Kidney (tissue), 14 donors: ENCODE results near the gene DNAH17. TPM values are rescaled to one million over a fixed set of nuclear protein-coding genes. Genes with fewer than 3 reads are reported as not detected.
A peak's percentile ranks its signal among the peaks of the same experiment; 100 is the strongest.

ENCODE experiments used
- DNase-seq, 5 donors: peaks; one replicate each; pipeline ENCODE4 v3.0.0-alpha.2; 2013 to 2020
- FAIRE-seq: peaks from 2 replicates; lab custom pipeline; 2012; peaks lifted over from hg19 to GRCh38; lab: Jason Lieb, UNC
- H3K27ac ChIP-seq, 2 donors: one replicate each; pipeline ENCODE4 v1.7.0; 2013; ENCODE audit warnings: low read depth in 2 of 2, low read length in 2 of 2, inconsistent platforms in 1 of 2
- H3K27me3 ChIP-seq: one replicate; pipeline ENCODE4 v1.7.1; 2013; ENCODE audit warnings: low read length, inconsistent platforms; ENCODE audit not compliant: control insufficient read depth, insufficient read depth
- H3K36me3 ChIP-seq, 3 donors: one replicate each; pipeline versions ENCODE4 v1.7.0 to v1.7.1; 2013; ENCODE audit warnings: low read length in 3 of 3, control low read depth in 1 of 3, inconsistent platforms in 1 of 3; ENCODE audit not compliant: insufficient read depth in 3 of 3, control insufficient read depth in 2 of 3
- H3K4me1 ChIP-seq, 3 donors: one replicate each; pipeline versions ENCODE4 v1.7.0 to v1.7.1; 2013; ENCODE audit warnings: low read length in 3 of 3, inconsistent platforms in 1 of 3, low read depth in 1 of 3; ENCODE audit not compliant: control insufficient read depth in 2 of 3, insufficient read depth in 2 of 3
- H3K4me3 ChIP-seq, 3 donors: one replicate each; pipeline versions ENCODE4 v1.7.0 to v1.8.1; 2013; ENCODE audit warnings: low read length in 3 of 3, control low read depth in 1 of 3, inconsistent platforms in 1 of 3
- H3K9ac ChIP-seq, 3 donors: one replicate each; pipeline versions ENCODE4 v1.7.0 to v1.7.1; 2013; ENCODE audit warnings: low read length in 3 of 3, control low read depth in 1 of 3, inconsistent platforms in 1 of 3
- H3K9me3 ChIP-seq, 3 donors: one replicate each; pipeline versions ENCODE4 v1.7.0 to v1.7.1; 2013; ENCODE audit warnings: low read length in 3 of 3, control low read depth in 1 of 3, inconsistent platforms in 1 of 3; ENCODE audit not compliant: control insufficient read depth in 2 of 3, insufficient read depth in 1 of 3
- intact Hi-C: fragments of 100-400 bp; cut with DNase I; formaldehyde crosslinking; loops from one replicate; pipeline ENCODE4 v1.11.1; 2022
- polyA plus RNA-seq: library from polyadenylated mRNA; stranded (reverse); fragments of 350-450 nt; fragmentation: Illumina TruSeq; extraction: RNeasy Lipid Tissue Mini Kit (QIAGEN cat#74804); gene quantifications from one replicate; pipeline ENCODE4 v1.2.3, GENCODE V29; 2014; ENCODE audit warnings: low read depth, low replicate concordance; ENCODE audit not compliant: insufficient read depth
- total RNA-seq: library from RNA; stranded (reverse); fragmentation: NEBNext Ultra II Directional; extraction: Animal tissue kit (Norgen Biotek cat#: 25700); gene quantifications from one replicate; pipeline ENCODE4 v1.2.1, GENCODE V29; 2021
- TF ChIP-seq, protein P1 (sequence below): IDR thresholded peaks from 3 replicates; pipeline ENCODE4 v1.5.1; 2012; ENCODE audit warnings: mild to moderate bottlenecking, moderate library complexity, borderline replicate concordance; ENCODE audit not compliant: insufficient read depth; ENCODE audit errors: extremely low read depth
- donor health status: control.
- donor health status: control.
- donor health status: control.
- donor health status: control.
- donor health status: control.
- donor health status: DM: yes; HTN: yes; CAD: no.
- donor health status: Normal renal cell carcinoma (clear cell type).

DNAH17 gene
- total and polyA plus RNA-seq, 2 donors from 2014 or later = 0.09 to 0.17 TPM

GRCh38 chr17:78532922-78533640 is 44.1 kb downstream of the DNAH17 start:
- TF ChIP-seq, protein P1, sequence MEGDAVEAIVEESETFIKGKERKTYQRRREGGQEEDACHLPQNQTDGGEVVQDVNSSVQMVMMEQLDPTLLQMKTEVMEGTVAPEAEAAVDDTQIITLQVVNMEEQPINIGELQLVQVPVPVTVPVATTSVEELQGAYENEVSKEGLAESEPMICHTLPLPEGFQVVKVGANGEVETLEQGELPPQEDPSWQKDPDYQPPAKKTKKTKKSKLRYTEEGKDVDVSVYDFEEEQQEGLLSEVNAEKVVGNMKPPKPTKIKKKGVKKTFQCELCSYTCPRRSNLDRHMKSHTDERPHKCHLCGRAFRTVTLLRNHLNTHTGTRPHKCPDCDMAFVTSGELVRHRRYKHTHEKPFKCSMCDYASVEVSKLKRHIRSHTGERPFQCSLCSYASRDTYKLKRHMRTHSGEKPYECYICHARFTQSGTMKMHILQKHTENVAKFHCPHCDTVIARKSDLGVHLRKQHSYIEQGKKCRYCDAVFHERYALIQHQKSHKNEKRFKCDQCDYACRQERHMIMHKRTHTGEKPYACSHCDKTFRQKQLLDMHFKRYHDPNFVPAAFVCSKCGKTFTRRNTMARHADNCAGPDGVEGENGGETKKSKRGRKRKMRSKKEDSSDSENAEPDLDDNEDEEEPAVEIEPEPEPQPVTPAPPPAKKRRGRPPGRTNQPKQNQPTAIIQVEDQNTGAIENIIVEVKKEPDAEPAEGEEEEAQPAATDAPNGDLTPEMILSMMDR = no peak
- H3K27ac ChIP-seq = no peak overlapping the region
- no peak overlapping the region for H3K4me3 ChIP-seq
- H3K9me3 ChIP-seq = no peaks in the 10 kb centered on the region
- peak in 1 of 5 donors; percentile 39 for DNase-seq
- no peaks in the 10 kb centered on the region for H3K4me1 ChIP-seq
- FAIRE-seq = no peak
- no peak overlapping the region for H3K9ac ChIP-seq
- no peaks in the 10 kb centered on the region for H3K36me3 ChIP-seq
- H3K27me3 ChIP-seq = no peaks in the 10 kb centered on the region
- intact Hi-C loops = no loop called here

DNA sequence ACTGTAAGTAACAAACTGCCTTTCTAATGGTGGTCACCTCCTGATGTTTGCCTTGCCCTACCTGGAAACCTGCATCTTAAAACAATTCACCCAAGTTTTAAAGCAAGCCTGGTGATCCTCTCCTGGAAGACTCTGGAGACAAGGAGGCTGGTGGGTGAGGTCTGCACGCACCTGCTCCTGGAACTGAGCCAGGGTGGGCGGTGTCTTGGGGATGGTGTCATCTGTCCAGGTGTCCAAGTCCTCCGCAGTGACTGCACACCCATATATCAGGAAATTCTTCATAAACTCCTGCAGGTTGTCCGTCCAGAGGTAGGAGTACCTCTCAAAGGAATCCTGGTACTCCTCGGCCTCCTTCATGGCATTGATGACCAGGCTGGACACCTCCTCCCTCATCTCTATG is 44.9 kb downstream of the DNAH17 start:
- intact Hi-C loops = no loop called here
- Histone ChIP-seq H3K4me3 (no peak overlapping the region), H3K4me1 (no peaks in the 10 kb centered on the region), H3K27ac (no peak overlapping the region), H3K9ac (no peak overlapping the region), H3K36me3 (no peaks in the 10 kb centered on the region), H3K9me3 (no peaks in the 10 kb centered on the region), H3K27me3 (no peaks in the 10 kb centered on the region)
- DNase-seq (peak in 1 of 5 donors; percentile 37), FAIRE-seq (no peak)
- TF ChIP-seq, protein P1 = no peak

DNA sequence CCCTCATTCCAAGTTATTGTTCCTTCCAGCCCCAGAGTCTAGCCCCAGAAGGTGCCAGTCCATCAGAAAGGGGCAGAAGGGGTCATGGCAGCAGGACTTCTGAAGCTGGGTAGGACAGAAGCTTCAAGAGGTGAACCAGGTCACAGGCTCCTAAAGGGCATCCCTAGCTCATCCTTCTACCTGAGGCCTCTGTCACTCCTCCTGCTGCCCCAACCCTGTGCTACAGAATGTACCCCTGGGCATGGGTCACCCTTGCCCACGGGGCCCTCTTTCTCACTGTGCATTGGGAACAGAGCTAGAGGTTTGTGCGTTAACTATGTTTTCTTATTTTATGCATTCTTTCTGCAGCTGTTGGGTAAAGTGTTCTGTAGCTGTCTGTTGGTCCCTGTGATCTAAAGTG is 46.5 kb downstream of the DNAH17 start:
- no peak for FAIRE-seq
- TF ChIP-seq, protein P1 = no peak
- intact Hi-C loops = no loop called here
- Histone ChIP-seq H3K27ac (no peak overlapping the region), H3K36me3 (no peaks in the 10 kb centered on the region), H3K9ac (no peak overlapping the region), H3K4me1 (no peaks in the 10 kb centered on the region), H3K4me3 (no peak overlapping the region), H3K27me3 (no peaks in the 10 kb centered on the region), H3K9me3 (no peaks in the 10 kb centered on the region)
- no peak for DNase-seq
